GM12874 (cell line): ENCODE results near the gene ZBTB22.

Experiments used
- CTCF ChIP-seq: IDR thresholded peaks from 2 replicates; pipeline ENCODE4 v1.5.1; 2011; ENCODE audit warnings: low read depth, mild to moderate bottlenecking, control low read depth, low read length, moderate library complexity; ENCODE audit not compliant: insufficient read depth

ZBTB22 gene

GRCh38 chr6:33343953-33344611 is 26.5 kb upstream of the ZBTB22 start:
- no peak for TF ChIP-seq CTCF

- no peak for TF ChIP-seq CTCF
Measured at GRCh38 chr6:33339193-33339592, 21.6 kb upstream of the ZBTB22 start.

- TF ChIP-seq CTCF = no peak
Measured at GRCh38 chr6:33336495-33336894, 19.0 kb upstream of the ZBTB22 start.

GRCh38 chr6:33335916-33336315 is 18.4 kb upstream of the ZBTB22 start:
- no peak for TF ChIP-seq CTCF

GRCh38 chr6:33333666-33334065 is 16.1 kb upstream of the ZBTB22 start:
- TF ChIP-seq CTCF = no peak

GRCh38 chr6:33330736-33331135 is 13.2 kb upstream of the ZBTB22 start:
- no peak for TF ChIP-seq CTCF

- no peak for TF ChIP-seq CTCF
Measured at GRCh38 chr6:33329058-33329457, 11.5 kb upstream of the ZBTB22 start.
